ENCODE data around the gene ARGLU1. TPM values are rescaled to one million over a fixed set of nuclear protein-coding genes. Genes with fewer than 3 reads are reported as not detected.

Gene ARGLU1
- total RNA-seq, 1 experiment from 2014 or later, result 96.9 TPM

DNA sequence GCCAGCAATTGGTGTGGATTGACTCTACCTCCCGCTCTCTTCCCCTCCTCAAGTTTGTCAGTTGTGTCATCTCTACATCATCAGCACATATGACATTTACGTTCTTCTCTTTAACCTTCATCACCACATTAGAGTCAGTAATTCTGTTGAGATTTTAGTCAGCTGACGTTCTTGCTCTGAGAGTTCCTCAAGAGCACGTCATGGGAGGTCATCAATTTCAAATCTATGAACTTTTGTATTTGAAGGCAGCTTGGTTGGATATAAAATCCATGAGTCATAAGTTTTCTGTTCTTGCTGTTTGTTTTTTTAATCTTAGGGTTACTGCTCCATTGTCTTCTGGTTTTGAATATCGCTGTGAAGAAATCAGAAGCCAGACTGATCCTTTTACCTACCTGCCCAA, 21.8 kb upstream of the ARGLU1 start:
- Histone ChIP-seq H3K23ac (ENCODE audit: insufficient read length, low read depth, low read length) (no peak overlapping the region), H3T11ph (ENCODE audit: low read length) (no peak overlapping the region), H3K79me1 (ENCODE audit: insufficient read depth, low read depth, low read length, poor library complexity, severe bottlenecking) (no peaks in the 10 kb centered on the region), H3K4ac (ENCODE audit: low read depth, low read length) (no peak overlapping the region), H2BK20ac (ENCODE audit: low read depth, low read length, poor library complexity, severe bottlenecking) (no peak overlapping the region), H3K4me2 (ENCODE audit: insufficient read depth, insufficient read length, low read length) (no peak overlapping the region), H3K18ac (ENCODE audit: insufficient read length, low read depth, low read length) (no peak overlapping the region), H3K9ac (ENCODE audit: extremely low read depth, insufficient read length, low read length) (no peak overlapping the region), H3K9me3 (ENCODE audit: control insufficient read depth, low read depth, low read length) (peaks cover 3% of the 10 kb centered on the region), H4K20me1 (ENCODE audit: control insufficient read depth, insufficient read depth, insufficient read length) (no peaks in the 10 kb centered on the region), H4K91ac (ENCODE audit: insufficient read length, low read depth, low read length) (no peak overlapping the region), H3K56ac (ENCODE audit: insufficient read length, low read depth, low read length) (no peak overlapping the region), H3K4me1 (ENCODE audit: insufficient read depth, low read length) (no peaks in the 10 kb centered on the region), H4K8ac (replicated peaks; ENCODE audit: insufficient read length, low read depth, low read length) (no peak overlapping the region), H2AK5ac (ENCODE audit: insufficient read length, low read length) (no peak overlapping the region), H3K27ac (ENCODE audit: insufficient read length, low read depth, low read length) (no peak overlapping the region), H2BK5ac (ENCODE audit: insufficient read length, low read length) (no peak overlapping the region), H3K23me2 (ENCODE audit: insufficient read length, low read depth, low read length, poor library complexity, severe bottlenecking) (no peaks in the 10 kb centered on the region), H2BK120ac (ENCODE audit: low read depth, low read length, poor library complexity, severe bottlenecking) (no peak overlapping the region), H4K5ac (ENCODE audit: insufficient read length, low read depth, low read length) (no peak overlapping the region), H2BK15ac (ENCODE audit: low read depth, low read length) (no peak overlapping the region), H2AFZ (ENCODE audit: low read length) (no peak overlapping the region), H3K27me3 (ENCODE audit: insufficient read depth, low read length) (no peaks in the 10 kb centered on the region), H2BK12ac (ENCODE audit: insufficient read length, low read depth, low read length) (no peak overlapping the region), H3K79me2 (ENCODE audit: insufficient read depth, low read length) (no peaks in the 10 kb centered on the region), H3K14ac (ENCODE audit: insufficient read depth, low read length) (no peak overlapping the region)
- H3K27me3 Mint-ChIP-seq (ENCODE audit: low read depth), result peaks cover 2% of the 10 kb centered on the region
- no peaks in the 10 kb centered on the region for H3K4me1 Mint-ChIP-seq
- TF ChIP-seq, protein P1, sequence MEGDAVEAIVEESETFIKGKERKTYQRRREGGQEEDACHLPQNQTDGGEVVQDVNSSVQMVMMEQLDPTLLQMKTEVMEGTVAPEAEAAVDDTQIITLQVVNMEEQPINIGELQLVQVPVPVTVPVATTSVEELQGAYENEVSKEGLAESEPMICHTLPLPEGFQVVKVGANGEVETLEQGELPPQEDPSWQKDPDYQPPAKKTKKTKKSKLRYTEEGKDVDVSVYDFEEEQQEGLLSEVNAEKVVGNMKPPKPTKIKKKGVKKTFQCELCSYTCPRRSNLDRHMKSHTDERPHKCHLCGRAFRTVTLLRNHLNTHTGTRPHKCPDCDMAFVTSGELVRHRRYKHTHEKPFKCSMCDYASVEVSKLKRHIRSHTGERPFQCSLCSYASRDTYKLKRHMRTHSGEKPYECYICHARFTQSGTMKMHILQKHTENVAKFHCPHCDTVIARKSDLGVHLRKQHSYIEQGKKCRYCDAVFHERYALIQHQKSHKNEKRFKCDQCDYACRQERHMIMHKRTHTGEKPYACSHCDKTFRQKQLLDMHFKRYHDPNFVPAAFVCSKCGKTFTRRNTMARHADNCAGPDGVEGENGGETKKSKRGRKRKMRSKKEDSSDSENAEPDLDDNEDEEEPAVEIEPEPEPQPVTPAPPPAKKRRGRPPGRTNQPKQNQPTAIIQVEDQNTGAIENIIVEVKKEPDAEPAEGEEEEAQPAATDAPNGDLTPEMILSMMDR (conservative IDR thresholded peaks at IDR 0.05), result no peak
- peaks cover 16 to 24% (median 17%) of the 10 kb centered on the region in 3 experiments for H3K36me3 Mint-ChIP-seq (ENCODE audit: insufficient read depth in 1 of 3, low read depth in 3 of 3)
- H3K4me3 Mint-ChIP-seq, result no peak overlapping the region
- no peak for DNase-seq
- no peak overlapping the region for H3K27ac Mint-ChIP-seq
- no CpG with 5 or more reads among the region's 5 CpGs for WGBS (ENCODE audit: extremely low coverage, insufficient read length, low lambda C conversion rate)
- peaks cover 23 to 26% of the 10 kb centered on the region in 2 experiments for H3K9me3 Mint-ChIP-seq
